ENCODE data around the gene COL24A1. TPM values are rescaled to one million over a fixed set of nuclear protein-coding genes. Genes with fewer than 3 reads are reported as not detected.

The COL24A1 gene
- total RNA-seq, 1 experiment from 2014 or later, result 0.35 TPM

- Mint-ChIP-seq H3K9me3 (no peaks in the 10 kb centered on the region), H3K36me3 (ENCODE audit: insufficient read depth in 1 of 3, low read depth in 3 of 3) (no peaks in the 10 kb centered on the region), H3K4me3 (no peak overlapping the region), H3K27me3 (ENCODE audit: low read depth) (no peaks in the 10 kb centered on the region), H3K27ac (no peak overlapping the region), H3K4me1 (peaks cover 11 to 18% of the 10 kb centered on the region in 2 experiments)
- H3K4ac ChIP-seq (ENCODE audit: low read depth, low read length), result no peak overlapping the region
- H4K20me1 ChIP-seq (ENCODE audit: control insufficient read depth, insufficient read depth, insufficient read length), result no peaks in the 10 kb centered on the region
- H3K4me2 ChIP-seq (ENCODE audit: insufficient read depth, insufficient read length, low read length), result no peak overlapping the region
- no peak overlapping the region for H2AFZ ChIP-seq (ENCODE audit: low read length)
- H2BK120ac ChIP-seq (ENCODE audit: low read depth, low read length, poor library complexity, severe bottlenecking), result no peak overlapping the region
- H3K18ac ChIP-seq (ENCODE audit: insufficient read length, low read depth, low read length), result no peak overlapping the region
- H3K27me3 ChIP-seq (ENCODE audit: insufficient read depth, low read length), result no peaks in the 10 kb centered on the region
- no peak overlapping the region for H3K23ac ChIP-seq (ENCODE audit: insufficient read length, low read depth, low read length)
- no peak overlapping the region for H3T11ph ChIP-seq (ENCODE audit: low read length)
- no peak overlapping the region for H4K8ac ChIP-seq (replicated peaks; ENCODE audit: insufficient read length, low read depth, low read length)
- no peak overlapping the region for H2BK20ac ChIP-seq (ENCODE audit: low read depth, low read length, poor library complexity, severe bottlenecking)
- H3K79me2 ChIP-seq (ENCODE audit: insufficient read depth, low read length), result no peaks in the 10 kb centered on the region
- no peak overlapping the region for H3K56ac ChIP-seq (ENCODE audit: insufficient read length, low read depth, low read length)
- no peak overlapping the region for H3K27ac ChIP-seq (ENCODE audit: insufficient read length, low read depth, low read length)
- H2BK5ac ChIP-seq (ENCODE audit: insufficient read length, low read length), result no peak overlapping the region
- H4K5ac ChIP-seq (ENCODE audit: insufficient read length, low read depth, low read length), result no peak overlapping the region
- no peaks in the 10 kb centered on the region for H3K9me3 ChIP-seq (ENCODE audit: control insufficient read depth, low read depth, low read length)
- H3K79me1 ChIP-seq (ENCODE audit: insufficient read depth, low read depth, low read length, poor library complexity, severe bottlenecking), result no peaks in the 10 kb centered on the region
- no peak overlapping the region for H2AK5ac ChIP-seq (ENCODE audit: insufficient read length, low read length)
- DNase-seq, result no peak
- no peak overlapping the region for H3K9ac ChIP-seq (ENCODE audit: extremely low read depth, insufficient read length, low read length)
- H2BK12ac ChIP-seq (ENCODE audit: insufficient read length, low read depth, low read length), result no peak overlapping the region
- WGBS (ENCODE audit: extremely low coverage, insufficient read length, low lambda C conversion rate), result no CpG with 5 or more reads among the region's 1 CpG
- no peaks in the 10 kb centered on the region for H3K23me2 ChIP-seq (ENCODE audit: insufficient read length, low read depth, low read length, poor library complexity, severe bottlenecking)
- H3K4me1 ChIP-seq (ENCODE audit: insufficient read depth, low read length), result no peaks in the 10 kb centered on the region; the same call in 1 of the 2 replicates
- no peak overlapping the region for H4K91ac ChIP-seq (ENCODE audit: insufficient read length, low read depth, low read length)
- no peak overlapping the region for H2BK15ac ChIP-seq (ENCODE audit: low read depth, low read length)
- no peak overlapping the region for H3K14ac ChIP-seq (ENCODE audit: insufficient read depth, low read length)
- no peak for TF ChIP-seq CTCF (conservative IDR thresholded peaks at IDR 0.05)
These were observed 92.9 kb downstream of the COL24A1 start for GRCh38 chr1:86063721-86064120.
